Keratinocyte (primary cell): ENCODE measurements around the gene COL25A1.

Experiments used
- CTCF ChIP-seq, 3 experiments: IDR thresholded peaks in 1 of 3; conservative IDR thresholded peaks in 1 of 3; optimal IDR thresholded peaks in 1 of 3; 2 replicates in 2 of 3; 3 replicates in 1 of 3; pipeline versions ENCODE3 to v1.5.1; 2011; ENCODE audit warnings: low read length in 3 of 3, mild to moderate bottlenecking in 3 of 3, moderate library complexity in 2 of 3, control low read depth in 1 of 3, inconsistent platforms in 1 of 3; ENCODE audit not compliant: insufficient read depth in 2 of 3; ENCODE audit errors: extremely low read depth in 1 of 3
- EZH2 ChIP-seq: IDR thresholded peaks from one replicate; pipeline ENCODE4 v1.6.1; 2012; ENCODE audit warnings: inconsistent platforms, mild to moderate bottlenecking, low read length, moderate library complexity

DNA sequence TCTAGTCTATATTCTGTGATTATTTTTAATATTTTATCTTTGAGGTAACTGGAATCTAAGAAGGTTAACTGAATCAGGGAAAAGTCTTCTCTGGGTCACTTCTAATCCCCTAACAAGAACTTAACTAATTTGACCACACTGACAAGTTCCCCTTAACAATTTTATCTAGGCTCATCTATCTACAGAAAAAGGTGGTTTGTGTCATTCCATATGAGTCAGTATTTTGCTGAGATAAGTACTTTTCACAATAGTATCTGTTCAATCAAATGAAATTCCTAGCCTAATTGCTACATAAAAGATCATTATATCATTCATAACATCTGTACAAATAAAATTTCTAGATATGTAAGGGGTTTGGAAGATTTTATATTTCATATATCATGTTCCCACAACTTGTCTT lies 45.6 kb downstream of the COL25A1 start:
- no peak for TF ChIP-seq CTCF (optimal IDR thresholded peaks at IDR 0.05 in 1 of 3, IDR thresholded peaks at IDR 0.05 in 1 of 3, conservative IDR thresholded peaks at IDR 0.05 in 1 of 3; ENCODE audit: extremely low read depth in 1 of 3, insufficient read depth in 2 of 3, low read length in 3 of 3)
- TF ChIP-seq EZH2: no peak
